Measurements from ENCODE around the gene VPS11. TPM values are rescaled to one million over a fixed set of nuclear protein-coding genes. Genes with fewer than 3 reads are reported as not detected.

The VPS11 gene
- total and polyA plus RNA-seq, 11 donors, result 18.7 to 33.3 (median 21.7) TPM

- H3K36me3 ChIP-seq, result peaks cover 0 to 21% (median 9%) of the 10 kb centered on the region in 9 donors
- H3K27me3 ChIP-seq, result no peaks in the 10 kb centered on the region
- TF ChIP-seq POLR2A (IDR thresholded peaks at IDR 0.05) (peak in 1 of 2 donors; percentile 71), CTCF (IDR thresholded peaks at IDR 0.05) (no peak)
- peak; percentile 90 to 96 (median 93) for DNase-seq
- peak within 1 kb of the TSS; percentile 78 to 99 (median 96) for H3K4me3 ChIP-seq
- no peaks in the 10 kb centered on the region for H3K9me3 ChIP-seq
- H3K27ac ChIP-seq, result peak within 1 kb of the TSS; percentile 52 to 93 (median 76)
- intact Hi-C loops (cut with DNase I), result loop anchor here in 2 of 10 donors (2.0 to 10.0 kb wide), 2 partner anchors 62 to 228 kb away; partner anchors contain the start of genes NLRX1 (in 1 of the 2) and RNF26 (in 1 of the 2)
- ATAC-seq, result peak; percentile 85 to 95 (median 94)
- WGBS, 4 donors, result 0 to 1% (median 1%) methylated on average over 23 to 49 of the region's 49 CpGs
- H3K4me1 ChIP-seq, result peaks cover 0 to 53% (median 34%) of the 10 kb centered on the region in 12 donors
These were observed 39.2 kb downstream of the VPS11 start, which contains the start of gene C2CD2L for GRCh38 chr11:119106564-119107537. Gene C2CD2L, plus strand, starts transcription at chr11:119107344. Its CDS starts 398 bp downstream, at chr11:119107742.

- peak in 2 of 4 donors; percentile 32 to 36 for ATAC-seq
These were observed 40.0 kb downstream of the VPS11 start for GRCh38 chr11:119107538-119108145.

GRCh38 chr11:119108146-119108856 lies 40.7 kb downstream of the VPS11 start:
- H3K4me3 ChIP-seq, result peak overlapping the region; percentile 78 to 99 (median 96)
- H3K27me3 ChIP-seq, result no peaks in the 10 kb centered on the region
- H3K9me3 ChIP-seq, result no peaks in the 10 kb centered on the region
- WGBS, 4 donors, result 19 to 29% (median 22%) methylated on average over 6 to 8 of the region's 8 CpGs
- ATAC-seq (no peak), DNase-seq (no peak)
- peaks cover 0 to 45% (median 27%) of the 10 kb centered on the region in 12 donors for H3K4me1 ChIP-seq
- H3K36me3 ChIP-seq, result peaks cover 0 to 36% (median 23%) of the 10 kb centered on the region in 9 donors
- intact Hi-C loops (cut with DNase I), result loop anchor here in 1 of 10 donors (10.0 kb wide), 1 partner anchor 226 kb away; the partner anchor contains the start of gene RNF26
- peak overlapping the region in 11 of 12 donors; percentile 52 to 93 (median 78) for H3K27ac ChIP-seq
- no peak for TF ChIP-seq POLR2A (IDR thresholded peaks at IDR 0.05)
- TF ChIP-seq CTCF (IDR thresholded peaks at IDR 0.05), result no peak

More at GRCh38 chr11:119107538-119108145, 40.0 kb downstream of the VPS11 start:
- no peak for TF ChIP-seq CTCF (IDR thresholded peaks at IDR 0.05)
- TF ChIP-seq POLR2A (IDR thresholded peaks at IDR 0.05), result no peak
- Histone ChIP-seq H3K4me3 (peak overlapping the region; percentile 78 to 99 (median 96)), H3K36me3 (peaks cover 0 to 29% (median 17%) of the 10 kb centered on the region in 9 donors), H3K27me3 (no peaks in the 10 kb centered on the region), H3K9me3 (no peaks in the 10 kb centered on the region), H3K27ac (peak overlapping the region; percentile 52 to 93 (median 76)), H3K4me1 (peaks cover 0 to 52% (median 33%) of the 10 kb centered on the region in 12 donors)
- 0 to 1% (median 0%) methylated on average over 16 to 65 of the region's 65 CpGs for WGBS, 4 donors
- no peak for DNase-seq
- intact Hi-C loops (cut with DNase I), result loop anchor here in 2 of 10 donors (2.0 to 10.0 kb wide), 2 partner anchors 61 to 227 kb away; partner anchors contain the start of genes NLRX1 (in 1 of the 2) and RNF26 (in 1 of the 2)

All from heart left ventricle (tissue), 16 donors.